Measurements from ENCODE around the gene DIS3L2.
A peak's percentile ranks its signal among the peaks of the same experiment; 100 is the strongest.

The DIS3L2 gene

GRCh38 chr2:232009639-232010274 is 48.2 kb downstream of the DIS3L2 start:
- Mint-ChIP-seq H3K27ac (ENCODE audit: low read depth) (no peak overlapping the region), H3K36me3 (ENCODE audit: insufficient read depth) (peaks cover 4% of the 10 kb centered on the region), H3K4me3 (no peak overlapping the region), H3K27me3 (no peaks in the 10 kb centered on the region), H3K9me3 (no peaks in the 10 kb centered on the region), H3K4me1 (peaks cover 22% of the 10 kb centered on the region)
- ATAC-seq (replicated peaks; ENCODE audit: extremely low read depth, poor library complexity, severe bottlenecking) (no peak), DNase-seq (ENCODE audit: low spot score in 2 of 2) (no peak)

GRCh38 chr2:232013701-232014353 is 52.3 kb downstream of the DIS3L2 start:
- Mint-ChIP-seq H3K4me3 (no peak overlapping the region), H3K36me3 (ENCODE audit: insufficient read depth) (peaks cover 7% of the 10 kb centered on the region), H3K27me3 (no peaks in the 10 kb centered on the region), H3K9me3 (no peaks in the 10 kb centered on the region), H3K4me1 (peaks cover 15% of the 10 kb centered on the region), H3K27ac (ENCODE audit: low read depth) (no peak overlapping the region)
- DNase-seq (ENCODE audit: low spot score in 2 of 2) = no peak
- no peak for ATAC-seq (replicated peaks; ENCODE audit: extremely low read depth, poor library complexity, severe bottlenecking)

- ATAC-seq (replicated peaks; ENCODE audit: extremely low read depth, poor library complexity, severe bottlenecking) (no peak), DNase-seq (ENCODE audit: low spot score in 2 of 2) (no peak)
- H3K36me3 Mint-ChIP-seq (ENCODE audit: insufficient read depth) = peaks cover 6% of the 10 kb centered on the region
- H3K4me3 Mint-ChIP-seq = no peak overlapping the region
- no peak overlapping the region for H3K27ac Mint-ChIP-seq (ENCODE audit: low read depth)
- H3K9me3 Mint-ChIP-seq = no peaks in the 10 kb centered on the region
- peaks cover 15% of the 10 kb centered on the region for H3K4me1 Mint-ChIP-seq
- H3K27me3 Mint-ChIP-seq = no peaks in the 10 kb centered on the region
These were observed 53.2 kb downstream of the DIS3L2 start for GRCh38 chr2:232014681-232015080.

- Mint-ChIP-seq H3K4me1 (peaks cover 10% of the 10 kb centered on the region), H3K36me3 (ENCODE audit: insufficient read depth) (peaks cover 9% of the 10 kb centered on the region), H3K27ac (ENCODE audit: low read depth) (peak overlapping the region; percentile 10), H3K27me3 (no peaks in the 10 kb centered on the region), H3K4me3 (no peak overlapping the region), H3K9me3 (no peaks in the 10 kb centered on the region)
- ATAC-seq (replicated peaks; ENCODE audit: extremely low read depth, poor library complexity, severe bottlenecking) = no peak
- DNase-seq (ENCODE audit: low spot score in 2 of 2) = no peak
These were observed 56.7 kb downstream of the DIS3L2 start for GRCh38 chr2:232018181-232018580.

- Mint-ChIP-seq H3K9me3 (no peaks in the 10 kb centered on the region), H3K4me3 (no peak overlapping the region), H3K4me1 (no peaks in the 10 kb centered on the region), H3K36me3 (ENCODE audit: insufficient read depth) (peaks cover 29% of the 10 kb centered on the region), H3K27ac (ENCODE audit: low read depth) (no peak overlapping the region), H3K27me3 (no peaks in the 10 kb centered on the region)
- DNase-seq (ENCODE audit: low spot score in 2 of 2) (no peak), ATAC-seq (replicated peaks; ENCODE audit: extremely low read depth, poor library complexity, severe bottlenecking) (no peak)
These were observed 61.2 kb downstream of the DIS3L2 start for GRCh38 chr2:232022718-232023117.

GRCh38 chr2:232023426-232023825 is 61.9 kb downstream of the DIS3L2 start:
- peaks cover 28% of the 10 kb centered on the region for H3K36me3 Mint-ChIP-seq (ENCODE audit: insufficient read depth)
- ATAC-seq (replicated peaks; ENCODE audit: extremely low read depth, poor library complexity, severe bottlenecking) = no peak
- H3K9me3 Mint-ChIP-seq = no peaks in the 10 kb centered on the region
- no peak overlapping the region for H3K27ac Mint-ChIP-seq (ENCODE audit: low read depth)
- no peak for DNase-seq (ENCODE audit: low spot score in 2 of 2)
- no peaks in the 10 kb centered on the region for H3K27me3 Mint-ChIP-seq
- H3K4me1 Mint-ChIP-seq = peaks cover 3% of the 10 kb centered on the region
- no peak overlapping the region for H3K4me3 Mint-ChIP-seq

GRCh38 chr2:232024457-232024856 is 62.9 kb downstream of the DIS3L2 start:
- H3K36me3 Mint-ChIP-seq (ENCODE audit: insufficient read depth) = peaks cover 28% of the 10 kb centered on the region
- no peak for DNase-seq (ENCODE audit: low spot score in 2 of 2)
- no peak overlapping the region for H3K27ac Mint-ChIP-seq (ENCODE audit: low read depth)
- H3K4me3 Mint-ChIP-seq = no peak overlapping the region
- H3K4me1 Mint-ChIP-seq = peaks cover 13% of the 10 kb centered on the region
- ATAC-seq (replicated peaks; ENCODE audit: extremely low read depth, poor library complexity, severe bottlenecking) = no peak
- H3K27me3 Mint-ChIP-seq = no peaks in the 10 kb centered on the region
- no peaks in the 10 kb centered on the region for H3K9me3 Mint-ChIP-seq

- ATAC-seq (replicated peaks; ENCODE audit: extremely low read depth, poor library complexity, severe bottlenecking) (no peak), DNase-seq (ENCODE audit: low spot score in 2 of 2) (no peak)
- Mint-ChIP-seq H3K27me3 (no peaks in the 10 kb centered on the region), H3K36me3 (ENCODE audit: insufficient read depth) (peaks cover 31% of the 10 kb centered on the region), H3K27ac (ENCODE audit: low read depth) (peak overlapping the region; percentile 70), H3K9me3 (no peaks in the 10 kb centered on the region), H3K4me1 (peaks cover 26% of the 10 kb centered on the region), H3K4me3 (no peak overlapping the region)
These were observed 65.4 kb downstream of the DIS3L2 start for GRCh38 chr2:232026910-232027309.

GRCh38 chr2:232027530-232027929 is 66.0 kb downstream of the DIS3L2 start:
- Mint-ChIP-seq H3K4me1 (peaks cover 31% of the 10 kb centered on the region), H3K27me3 (no peaks in the 10 kb centered on the region), H3K27ac (ENCODE audit: low read depth) (no peak overlapping the region), H3K36me3 (ENCODE audit: insufficient read depth) (peaks cover 29% of the 10 kb centered on the region), H3K4me3 (no peak overlapping the region), H3K9me3 (no peaks in the 10 kb centered on the region)
- DNase-seq (ENCODE audit: low spot score in 2 of 2) (no peak), ATAC-seq (replicated peaks; ENCODE audit: extremely low read depth, poor library complexity, severe bottlenecking) (no peak)

GRCh38 chr2:232028071-232028470 is 66.6 kb downstream of the DIS3L2 start:
- Mint-ChIP-seq H3K27ac (ENCODE audit: low read depth) (no peak overlapping the region), H3K27me3 (no peaks in the 10 kb centered on the region), H3K36me3 (ENCODE audit: insufficient read depth) (peaks cover 28% of the 10 kb centered on the region), H3K9me3 (no peaks in the 10 kb centered on the region), H3K4me1 (peaks cover 34% of the 10 kb centered on the region), H3K4me3 (no peak overlapping the region)
- DNase-seq (ENCODE audit: low spot score in 2 of 2) (no peak), ATAC-seq (replicated peaks; ENCODE audit: extremely low read depth, poor library complexity, severe bottlenecking) (no peak)

GRCh38 chr2:232028631-232029030 is 67.1 kb downstream of the DIS3L2 start:
- H3K4me1 Mint-ChIP-seq = peaks cover 39% of the 10 kb centered on the region
- H3K27me3 Mint-ChIP-seq = no peaks in the 10 kb centered on the region
- ATAC-seq (replicated peaks; ENCODE audit: extremely low read depth, poor library complexity, severe bottlenecking) = no peak
- H3K4me3 Mint-ChIP-seq = no peak overlapping the region
- DNase-seq (ENCODE audit: low spot score in 2 of 2) = no peak
- H3K9me3 Mint-ChIP-seq = no peaks in the 10 kb centered on the region
- H3K36me3 Mint-ChIP-seq (ENCODE audit: insufficient read depth) = peaks cover 22% of the 10 kb centered on the region
- no peak overlapping the region for H3K27ac Mint-ChIP-seq (ENCODE audit: low read depth)

- DNase-seq (ENCODE audit: low spot score in 2 of 2) (no peak), ATAC-seq (replicated peaks; ENCODE audit: extremely low read depth, poor library complexity, severe bottlenecking) (no peak)
- H3K9me3 Mint-ChIP-seq = peaks cover 2% of the 10 kb centered on the region
- no peaks in the 10 kb centered on the region for H3K27me3 Mint-ChIP-seq
- H3K36me3 Mint-ChIP-seq (ENCODE audit: insufficient read depth) = peaks cover 18% of the 10 kb centered on the region
- H3K4me3 Mint-ChIP-seq = no peak overlapping the region
- no peak overlapping the region for H3K27ac Mint-ChIP-seq (ENCODE audit: low read depth)
- peaks cover 46% of the 10 kb centered on the region for H3K4me1 Mint-ChIP-seq
These were observed 67.8 kb downstream of the DIS3L2 start for GRCh38 chr2:232029346-232029745.

- no peak overlapping the region for H3K27ac Mint-ChIP-seq (ENCODE audit: low read depth)
- ATAC-seq (replicated peaks; ENCODE audit: extremely low read depth, poor library complexity, severe bottlenecking) (no peak), DNase-seq (ENCODE audit: low spot score in 2 of 2) (no peak)
- H3K4me1 Mint-ChIP-seq = peaks cover 55% of the 10 kb centered on the region
- peaks cover 12% of the 10 kb centered on the region for H3K36me3 Mint-ChIP-seq (ENCODE audit: insufficient read depth)
- no peak overlapping the region for H3K4me3 Mint-ChIP-seq
- peaks cover 11% of the 10 kb centered on the region for H3K9me3 Mint-ChIP-seq
- no peaks in the 10 kb centered on the region for H3K27me3 Mint-ChIP-seq
These were observed 68.7 kb downstream of the DIS3L2 start for GRCh38 chr2:232030229-232030628.
